ENCODE measurements around the gene ACTC1.

Gene ACTC1

GRCh38 chr15:34755419-34755773, 40.0 kb downstream of the ACTC1 start:
- no peak for DNase-seq

GRCh38 chr15:34754674-34755418, 40.5 kb downstream of the ACTC1 start, which contains the start of gene GJD2:
TSS of gene GJD2 (minus strand) at chr15:34754998. CDS start at chr15:34754488, 510 bp downstream.
- DNase-seq: no peak

- no peak for DNase-seq
Measured at GRCh38 chr15:34754171-34754601, 41.2 kb downstream of the ACTC1 start.

GRCh38 chr15:34753236-34753894, 42.0 kb downstream of the ACTC1 start:
- DNase-seq: no peak

GRCh38 chr15:34749691-34750090, 45.7 kb downstream of the ACTC1 start:
- no peak for DNase-seq
